ENCODE data around the gene CAVIN1.

DNA sequence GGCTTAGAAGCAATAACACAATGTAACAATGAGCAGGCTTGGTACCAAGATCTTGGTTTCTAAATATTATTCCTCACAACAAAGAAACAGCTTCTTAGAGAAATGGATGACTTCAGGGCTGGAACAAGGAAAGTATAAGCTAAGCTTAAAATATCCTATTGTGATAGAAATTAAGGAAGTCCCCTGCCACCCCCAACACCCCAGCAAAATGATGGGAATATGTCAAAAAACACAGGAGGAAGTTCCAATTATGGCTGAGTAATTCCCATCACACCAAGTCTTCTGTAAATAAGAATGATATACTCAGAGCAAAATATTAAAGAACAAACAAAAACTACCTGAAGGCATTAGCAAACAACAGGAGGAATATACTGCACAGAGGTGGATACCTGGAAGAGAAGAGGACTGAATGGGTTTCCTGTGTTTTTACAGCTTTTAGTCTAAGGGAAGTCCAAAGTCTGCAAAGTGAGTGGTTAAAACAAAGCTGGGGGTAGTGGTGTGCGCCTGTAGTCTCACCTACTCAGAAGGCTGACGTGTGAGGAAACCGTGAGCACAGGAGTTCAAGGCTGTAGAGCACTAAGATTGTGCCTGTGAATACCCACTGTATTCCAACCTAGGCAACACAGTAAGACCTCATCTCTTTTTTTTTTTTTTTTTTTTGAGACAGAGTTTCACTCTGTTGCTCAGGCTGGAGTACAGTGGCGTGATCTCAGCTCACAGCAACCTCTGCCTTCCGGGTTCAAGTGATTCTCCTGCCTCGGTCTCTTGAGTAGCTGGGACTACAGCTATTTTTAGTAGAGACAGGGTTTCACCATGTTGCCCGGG lies 18.5 kb upstream of the CAVIN1 start:
- TF ChIP-seq, protein P1, sequence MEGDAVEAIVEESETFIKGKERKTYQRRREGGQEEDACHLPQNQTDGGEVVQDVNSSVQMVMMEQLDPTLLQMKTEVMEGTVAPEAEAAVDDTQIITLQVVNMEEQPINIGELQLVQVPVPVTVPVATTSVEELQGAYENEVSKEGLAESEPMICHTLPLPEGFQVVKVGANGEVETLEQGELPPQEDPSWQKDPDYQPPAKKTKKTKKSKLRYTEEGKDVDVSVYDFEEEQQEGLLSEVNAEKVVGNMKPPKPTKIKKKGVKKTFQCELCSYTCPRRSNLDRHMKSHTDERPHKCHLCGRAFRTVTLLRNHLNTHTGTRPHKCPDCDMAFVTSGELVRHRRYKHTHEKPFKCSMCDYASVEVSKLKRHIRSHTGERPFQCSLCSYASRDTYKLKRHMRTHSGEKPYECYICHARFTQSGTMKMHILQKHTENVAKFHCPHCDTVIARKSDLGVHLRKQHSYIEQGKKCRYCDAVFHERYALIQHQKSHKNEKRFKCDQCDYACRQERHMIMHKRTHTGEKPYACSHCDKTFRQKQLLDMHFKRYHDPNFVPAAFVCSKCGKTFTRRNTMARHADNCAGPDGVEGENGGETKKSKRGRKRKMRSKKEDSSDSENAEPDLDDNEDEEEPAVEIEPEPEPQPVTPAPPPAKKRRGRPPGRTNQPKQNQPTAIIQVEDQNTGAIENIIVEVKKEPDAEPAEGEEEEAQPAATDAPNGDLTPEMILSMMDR (IDR thresholded peaks at IDR 0.05) = no peak
- TF ChIP-seq POLR2AphosphoS5 (IDR thresholded peaks at IDR 0.05) = no peak
